ENCODE measurements around the gene TMEM141. TPM values are rescaled to one million over a fixed set of nuclear protein-coding genes. Genes with fewer than 3 reads are reported as not detected.

Gene TMEM141
- polyA plus RNA-seq, 1 donor, result 324 TPM

GRCh38 chr9:136815422-136815782 lies 24.3 kb downstream of the TMEM141 start:
- WGBS (ENCODE audit: insufficient coverage, low lambda C conversion rate), result no CpG with 5 or more reads among the region's 1 CpG

DNA sequence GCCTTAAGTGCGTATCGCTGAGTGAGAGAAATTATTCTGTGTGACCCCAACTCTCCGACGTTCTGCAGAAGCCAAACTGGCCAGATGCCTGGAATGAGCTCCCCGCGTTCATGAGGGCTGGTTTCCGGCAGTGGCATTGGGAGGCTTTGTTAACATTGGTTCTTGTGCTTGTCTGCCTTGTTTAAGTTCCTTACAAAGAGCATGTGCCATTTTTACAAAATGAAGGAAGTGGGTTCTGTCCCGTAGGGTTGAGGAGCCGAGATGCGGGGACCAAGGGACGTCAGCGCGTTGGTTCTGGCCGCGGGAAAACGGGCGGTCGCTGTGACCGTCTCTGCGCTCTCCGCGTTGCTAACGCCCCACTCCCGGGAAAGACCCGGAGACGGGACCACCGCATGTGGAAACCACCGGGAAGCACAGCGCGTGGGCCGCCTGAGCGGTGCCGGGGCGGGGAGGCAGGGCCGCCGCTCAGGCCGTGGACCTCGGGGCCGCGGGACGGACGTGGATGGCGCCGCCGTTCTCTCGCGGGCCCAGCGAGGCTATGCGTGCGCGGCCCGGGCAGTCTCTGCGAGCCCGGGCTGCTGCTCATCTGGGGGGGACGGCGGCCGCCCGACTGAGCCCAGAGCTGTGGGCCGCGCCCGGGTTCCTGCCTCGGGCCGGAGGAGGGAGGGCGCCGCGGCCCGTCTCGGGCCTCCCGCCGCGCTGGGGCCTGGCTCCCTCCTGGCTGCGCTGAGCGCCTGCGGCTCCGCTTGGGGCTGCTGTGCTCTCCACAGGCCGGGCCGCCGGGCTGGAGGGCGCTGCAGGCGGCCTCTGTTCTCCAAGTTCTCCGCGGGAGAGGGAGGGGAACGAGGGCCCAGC lies 30.1 kb downstream of the TMEM141 start:
- Histone ChIP-seq H3K27ac (ENCODE audit: low read length) (no peak overlapping the region), H3K4me3 (ENCODE audit: low read length) (no peak overlapping the region)
- no peak for DNase-seq

More at GRCh38 chr9:136815422-136815782, 24.3 kb downstream of the TMEM141 start:
- no peak for DNase-seq
- peaks cover 40% of the 10 kb centered on the region for H3K36me3 ChIP-seq (ENCODE audit: control insufficient read depth, insufficient read depth, low read length)
- H3K9me3 ChIP-seq (ENCODE audit: control insufficient read depth, low read depth, low read length), result no peaks in the 10 kb centered on the region
- no peaks in the 10 kb centered on the region for H3K27me3 ChIP-seq (ENCODE audit: control insufficient read depth, insufficient read depth, low read length)
- peaks cover 6% of the 10 kb centered on the region for H3K4me1 ChIP-seq (ENCODE audit: control insufficient read depth, insufficient read depth, low read length)
- H3K27ac ChIP-seq (ENCODE audit: low read length), result no peak overlapping the region
- H3K4me3 ChIP-seq (ENCODE audit: low read length), result no peak overlapping the region

DNA sequence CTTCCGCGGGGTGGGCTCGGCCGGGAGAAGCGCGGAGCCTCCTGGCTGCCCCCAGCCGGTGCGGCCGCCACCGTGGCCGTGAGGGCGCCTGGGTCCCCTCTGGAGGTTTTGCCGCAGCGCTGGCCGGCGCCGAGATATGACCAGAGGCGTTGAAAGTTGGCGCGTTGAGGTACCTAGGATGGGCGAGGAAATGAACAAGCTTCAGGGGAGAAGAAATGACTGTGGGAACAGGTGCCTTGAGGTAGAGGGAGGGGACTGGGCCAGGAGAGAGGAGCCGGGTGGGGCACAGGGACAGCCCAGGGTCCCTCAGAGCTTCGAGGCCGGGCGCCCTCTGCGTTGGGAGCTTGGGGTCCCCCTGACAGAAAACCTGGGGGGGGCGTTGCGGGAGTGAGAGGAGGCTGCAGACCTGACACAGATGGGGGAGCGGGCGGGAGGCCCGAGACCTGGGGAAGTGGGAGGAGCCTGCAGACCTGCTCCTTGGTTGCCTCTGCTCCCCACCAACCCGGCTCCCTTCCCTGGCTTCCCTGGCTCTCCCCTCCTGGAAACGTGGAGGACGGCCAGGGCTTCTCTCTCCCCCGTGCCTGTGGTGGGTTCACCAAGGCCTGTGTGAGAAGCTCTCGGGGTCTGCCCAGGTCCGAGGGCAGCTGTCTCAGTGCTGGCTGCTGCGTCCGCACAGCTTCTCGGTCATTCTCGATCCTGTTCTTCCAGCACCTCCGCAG lies 30.8 kb downstream of the TMEM141 start:
- Histone ChIP-seq H3K4me1 (ENCODE audit: control insufficient read depth, insufficient read depth, low read length) (no peaks in the 10 kb centered on the region), H3K9me3 (ENCODE audit: control insufficient read depth, low read depth, low read length) (no peaks in the 10 kb centered on the region), H3K36me3 (ENCODE audit: control insufficient read depth, insufficient read depth, low read length) (peaks cover 50% of the 10 kb centered on the region), H3K27me3 (ENCODE audit: control insufficient read depth, insufficient read depth, low read length) (no peaks in the 10 kb centered on the region), H3K27ac (ENCODE audit: low read length) (no peak overlapping the region), H3K4me3 (ENCODE audit: low read length) (no peak overlapping the region)
- WGBS (ENCODE audit: insufficient coverage, low lambda C conversion rate), result 75% methylated on average over 9 of the region's 42 CpGs
- no peak for DNase-seq

More for the DNA sequence above, 30.1 kb downstream of the TMEM141 start:
- Histone ChIP-seq H3K27me3 (ENCODE audit: control insufficient read depth, insufficient read depth, low read length) (no peaks in the 10 kb centered on the region), H3K36me3 (ENCODE audit: control insufficient read depth, insufficient read depth, low read length) (peaks cover 42% of the 10 kb centered on the region), H3K9me3 (ENCODE audit: control insufficient read depth, low read depth, low read length) (no peaks in the 10 kb centered on the region), H3K4me1 (ENCODE audit: control insufficient read depth, insufficient read depth, low read length) (no peaks in the 10 kb centered on the region)
- WGBS (ENCODE audit: insufficient coverage, low lambda C conversion rate), result no CpG with 5 or more reads among the region's 83 CpGs

GRCh38 chr9:136823136-136824046 lies 32.2 kb downstream of the TMEM141 start:
- H3K36me3 ChIP-seq (ENCODE audit: control insufficient read depth, insufficient read depth, low read length), result peaks cover 57% of the 10 kb centered on the region
- H3K4me1 ChIP-seq (ENCODE audit: control insufficient read depth, insufficient read depth, low read length), result no peaks in the 10 kb centered on the region
- H3K4me3 ChIP-seq (ENCODE audit: low read length), result no peak overlapping the region
- no peak overlapping the region for H3K27ac ChIP-seq (ENCODE audit: low read length)
- no peaks in the 10 kb centered on the region for H3K27me3 ChIP-seq (ENCODE audit: control insufficient read depth, insufficient read depth, low read length)
- H3K9me3 ChIP-seq (ENCODE audit: control insufficient read depth, low read depth, low read length), result no peaks in the 10 kb centered on the region
- DNase-seq, result no peak
- no CpG with 5 or more reads among the region's 30 CpGs for WGBS (ENCODE audit: insufficient coverage, low lambda C conversion rate)

DNA sequence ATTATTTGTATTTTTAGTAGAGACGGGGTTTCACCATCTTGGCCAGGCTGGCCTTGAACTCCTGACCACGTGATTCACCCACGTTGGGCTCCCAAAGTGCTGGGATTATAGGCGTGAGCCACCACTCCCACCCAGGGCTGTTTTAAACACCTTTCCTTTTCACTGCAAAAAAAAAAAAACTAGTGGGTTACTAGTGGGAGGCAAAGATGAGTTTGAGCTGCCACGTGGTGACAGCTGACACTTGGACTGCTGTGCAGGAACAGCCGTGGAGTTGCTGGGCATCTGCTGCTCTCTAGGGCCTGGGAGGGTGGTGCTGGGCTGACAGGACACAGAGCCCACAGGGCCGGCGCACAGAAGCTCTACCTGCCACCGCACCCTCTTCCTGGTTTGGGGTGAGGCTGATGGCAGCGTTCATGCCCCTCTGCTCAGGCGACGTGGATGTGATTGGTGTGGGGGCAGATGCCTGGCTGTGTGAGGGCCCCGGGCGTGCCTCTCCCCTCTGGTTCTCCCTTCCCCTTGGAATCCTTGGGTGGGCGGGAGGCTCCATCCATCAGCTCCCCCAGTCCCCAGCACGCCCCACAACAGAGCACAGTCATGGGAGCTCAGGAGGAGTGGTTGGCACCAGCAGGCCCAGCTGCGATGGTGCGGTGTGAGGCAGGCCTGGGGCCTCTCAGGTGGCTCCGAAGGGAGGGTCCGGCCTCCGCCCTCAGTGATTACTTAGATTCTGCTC lies 33.5 kb downstream of the TMEM141 start:
- Histone ChIP-seq H3K4me3 (ENCODE audit: low read length) (no peak overlapping the region), H3K4me1 (ENCODE audit: control insufficient read depth, insufficient read depth, low read length) (no peaks in the 10 kb centered on the region), H3K27ac (ENCODE audit: low read length) (no peak overlapping the region), H3K27me3 (ENCODE audit: control insufficient read depth, insufficient read depth, low read length) (no peaks in the 10 kb centered on the region), H3K9me3 (ENCODE audit: control insufficient read depth, low read depth, low read length) (no peaks in the 10 kb centered on the region), H3K36me3 (ENCODE audit: control insufficient read depth, insufficient read depth, low read length) (peaks cover 70% of the 10 kb centered on the region)
- DNase-seq, result no peak
- no CpG with 5 or more reads among the region's 21 CpGs for WGBS (ENCODE audit: insufficient coverage, low lambda C conversion rate)

DNA sequence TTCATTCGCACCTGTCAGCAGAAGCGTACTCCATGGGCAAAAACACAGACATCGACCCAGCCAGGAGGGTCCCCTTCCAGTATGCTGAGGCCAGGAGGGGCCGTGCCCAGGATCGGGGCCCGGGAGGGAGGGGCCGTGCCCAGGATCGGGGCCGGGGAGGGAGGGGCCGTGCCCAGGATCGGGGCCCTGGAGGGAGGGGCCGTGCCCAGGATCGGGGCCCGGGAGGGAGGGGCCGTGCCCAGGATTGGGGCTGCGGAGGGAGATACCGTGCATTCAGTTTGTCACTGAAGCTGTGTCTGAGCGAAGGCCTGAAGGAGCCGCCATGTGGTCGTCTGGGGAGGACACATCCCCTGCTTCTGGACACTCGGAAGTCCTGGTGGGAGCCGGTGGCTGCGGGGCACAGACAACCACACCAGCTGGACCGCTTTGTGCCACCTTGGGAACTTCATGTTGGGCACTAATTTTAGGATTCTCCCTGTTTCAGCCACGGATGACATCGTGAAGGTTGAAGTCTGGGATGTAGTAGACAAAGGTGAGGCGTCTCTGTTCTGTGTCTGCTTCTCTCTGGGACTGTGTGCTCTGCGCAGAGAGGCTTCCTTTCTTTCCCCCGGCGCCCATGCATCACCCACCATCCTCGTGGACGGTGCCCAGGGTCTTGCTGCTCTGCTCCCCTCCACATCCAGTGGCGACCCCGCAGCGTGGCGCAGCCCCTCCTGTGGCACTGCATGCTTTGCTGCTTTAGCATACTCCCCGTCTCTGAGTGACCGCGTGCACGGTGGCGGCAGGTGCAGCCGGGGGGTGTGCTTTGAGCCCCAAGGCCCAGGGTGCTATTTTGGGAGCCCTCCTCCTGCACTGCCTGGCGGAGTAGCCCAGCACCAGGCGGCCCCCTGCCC lies 34.4 kb downstream of the TMEM141 start:
- DNase-seq, result no peak
- no CpG with 5 or more reads among the region's 44 CpGs for WGBS (ENCODE audit: insufficient coverage, low lambda C conversion rate)
- Histone ChIP-seq H3K9me3 (ENCODE audit: control insufficient read depth, low read depth, low read length) (no peaks in the 10 kb centered on the region), H3K27ac (ENCODE audit: low read length) (no peak overlapping the region), H3K4me1 (ENCODE audit: control insufficient read depth, insufficient read depth, low read length) (no peaks in the 10 kb centered on the region), H3K4me3 (ENCODE audit: low read length) (no peak overlapping the region), H3K27me3 (ENCODE audit: control insufficient read depth, insufficient read depth, low read length) (no peaks in the 10 kb centered on the region), H3K36me3 (ENCODE audit: control insufficient read depth, insufficient read depth, low read length) (peaks cover 79% of the 10 kb centered on the region)

GRCh38 chr9:136826188-136826541 lies 35.0 kb downstream of the TMEM141 start:
- no CpG with 5 or more reads among the region's 17 CpGs for WGBS (ENCODE audit: insufficient coverage, low lambda C conversion rate)
- Histone ChIP-seq H3K27ac (ENCODE audit: low read length) (no peak overlapping the region), H3K27me3 (ENCODE audit: control insufficient read depth, insufficient read depth, low read length) (no peaks in the 10 kb centered on the region), H3K4me1 (ENCODE audit: control insufficient read depth, insufficient read depth, low read length) (no peaks in the 10 kb centered on the region), H3K36me3 (ENCODE audit: control insufficient read depth, insufficient read depth, low read length) (peaks cover 81% of the 10 kb centered on the region), H3K9me3 (ENCODE audit: control insufficient read depth, low read depth, low read length) (no peaks in the 10 kb centered on the region), H3K4me3 (ENCODE audit: low read length) (no peak overlapping the region)
- DNase-seq, result no peak

DNA sequence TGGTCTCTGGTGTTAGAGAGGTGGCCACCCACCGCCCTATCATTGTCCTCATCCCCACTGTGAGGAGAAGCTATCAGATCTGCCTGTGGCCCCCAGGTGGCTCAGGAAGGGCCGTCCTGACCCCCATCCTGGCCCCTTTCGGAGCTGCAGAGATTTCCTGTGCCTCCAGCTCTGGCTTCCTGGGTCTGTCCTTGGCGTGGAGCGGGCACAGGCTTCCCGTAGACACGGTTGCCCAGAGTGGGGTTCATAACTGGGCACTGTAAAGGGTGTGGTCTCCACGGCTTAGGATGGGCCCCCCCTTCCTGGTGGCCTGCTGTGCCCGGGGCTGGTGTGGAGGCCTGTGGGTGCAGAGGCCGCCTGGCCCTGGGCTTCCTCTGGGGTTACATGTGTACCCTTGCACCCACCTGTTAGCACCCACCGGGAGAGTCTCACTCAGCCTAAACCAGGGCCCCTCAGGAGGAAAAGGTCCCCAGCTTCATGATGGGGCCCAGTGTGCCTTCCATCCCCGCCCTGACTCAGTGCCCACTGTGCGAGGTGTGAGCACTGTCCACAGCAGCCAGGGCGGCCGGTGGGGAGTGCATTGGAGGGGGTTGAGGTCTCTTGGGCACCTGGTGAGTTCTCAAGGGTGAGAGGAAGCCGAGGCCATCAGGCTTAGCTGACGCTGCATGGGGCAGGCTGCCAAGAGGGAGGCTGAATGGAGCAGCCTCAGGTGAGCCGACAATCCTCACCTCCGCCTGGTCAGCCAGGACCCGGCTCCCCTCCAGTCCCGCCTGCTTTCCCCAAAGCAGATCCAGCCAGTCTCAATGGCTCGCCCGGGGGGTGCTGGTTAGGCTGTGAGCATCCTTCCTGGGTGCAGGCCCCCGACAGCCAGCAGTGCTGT lies 35.8 kb downstream of the TMEM141 start:
- no peak for DNase-seq
- Histone ChIP-seq H3K9me3 (ENCODE audit: control insufficient read depth, low read depth, low read length) (no peaks in the 10 kb centered on the region), H3K27me3 (ENCODE audit: control insufficient read depth, insufficient read depth, low read length) (no peaks in the 10 kb centered on the region), H3K36me3 (ENCODE audit: control insufficient read depth, insufficient read depth, low read length) (peaks cover 89% of the 10 kb centered on the region), H3K4me1 (ENCODE audit: control insufficient read depth, insufficient read depth, low read length) (no peaks in the 10 kb centered on the region), H3K27ac (ENCODE audit: low read length) (no peak overlapping the region), H3K4me3 (ENCODE audit: low read length) (no peak overlapping the region)
- WGBS (ENCODE audit: insufficient coverage, low lambda C conversion rate), result no CpG with 5 or more reads among the region's 24 CpGs

Data from large intestine (tissue), 3 donors.